HepG2 (cell line): ENCODE measurements around the gene FHL3. TPM values are rescaled to one million over a fixed set of nuclear protein-coding genes. Genes with fewer than 3 reads are reported as not detected.

ENCODE experiments used
- ATAC-seq: fragments of 200-7000 bp; cut with Tn5 transposase; 3 replicates; pipeline ENCODE4 v1.9.1; 2020; ENCODE audit warnings: mild to moderate bottlenecking, moderate library complexity
- BruUV-seq: library from RNA; stranded (reverse); fragments of 400-500 nt; replicated peaks from 2 replicates; lab custom pipeline; 2021; lab: Mats Ljungman, UMichigan
- CTCF ChIA-PET: fragments of 300-600 bp; formaldehyde crosslinking; extraction: SDS; loops from one replicate; lab custom pipeline; 2021; ENCODE audit warnings: low total read pairs, inconsistent platforms, low intra/inter-chr PET ratio; lab: Yijun Ruan, JAX
- POLR2A ChIA-PET: fragments of 350-600 bp; sonication (Branson Sonifier 250); formaldehyde crosslinking; loops from one replicate; lab custom pipeline; 2020; ENCODE audit warnings: antibody characterized with exemption, inconsistent platforms; lab: Yijun Ruan, JAX
- DNase-seq: peaks from one replicate; pipeline ENCODE4 v3.0.0-alpha.2; 2015; ENCODE audit warnings: low spot score
- FAIRE-seq: peaks from 3 replicates; lab custom pipeline; 2011; peaks lifted over from hg19 to GRCh38; lab: Jason Lieb, UNC
- H2AFZ ChIP-seq: one replicate; pipeline ENCODE4 v1.6.1; 2011; ENCODE audit warnings: low read length, inconsistent platforms
- H3K27ac ChIP-seq: fragments of 300-600 bp; 3 replicates; pipeline ENCODE4 v1.8.0; 2011; ENCODE audit warnings: mixed run types, mild to moderate bottlenecking, mixed read lengths, low read length, inconsistent platforms; ENCODE audit not compliant: insufficient read depth; ENCODE audit errors: extremely low read length
- H3K27me3 ChIP-seq, 2 experiments: fragments of 200-600 bp in 1 of 2; 2 replicates in 1 of 2; 3 replicates in 1 of 2; pipeline versions ENCODE4 v1.6.0 to v1.8.0; 2011; ENCODE audit warnings: low read length in 2 of 2, mild to moderate bottlenecking in 2 of 2, moderate library complexity in 2 of 2, inconsistent platforms in 1 of 2; ENCODE audit not compliant: insufficient read depth in 2 of 2, control insufficient read depth in 1 of 2
- H3K36me3 ChIP-seq, 2 experiments: fragments of 200-600 bp in 1 of 2; replicated peaks in 1 of 2; 2 replicates in 1 of 2; 3 replicates in 1 of 2; pipeline versions ENCODE4 v1.5.1 to v1.8.0; 2011; ENCODE audit warnings: low read length in 2 of 2, inconsistent platforms in 1 of 2; ENCODE audit not compliant: insufficient read depth in 2 of 2, control insufficient read depth in 1 of 2
- H3K4me1 ChIP-seq: 2 replicates; pipeline ENCODE4 v1.5.1; 2012; ENCODE audit warnings: low read length, inconsistent platforms; ENCODE audit not compliant: insufficient read depth
- H3K4me2 ChIP-seq: 2 replicates; pipeline ENCODE4 v1.6.0; 2011; ENCODE audit warnings: low read depth, low read length, inconsistent platforms
- H3K4me3 ChIP-seq, 3 experiments: fragments of 200-600 bp in 1 of 3; sonication (generic), shearing (Covaris generic) in 1 of 3; replicated peaks in 1 of 3; 2 replicates each; pipeline ENCODE4 v1.5.1; 2011 to 2016; ENCODE audit warnings: low read length in 3 of 3, inconsistent platforms in 2 of 3, low read depth in 2 of 3, mild to moderate bottlenecking in 2 of 3, control low read depth in 1 of 3, mixed read lengths in 1 of 3; ENCODE audit not compliant: insufficient read depth in 1 of 3
- H3K79me2 ChIP-seq: one replicate; pipeline ENCODE4 v1.6.1; 2011; ENCODE audit warnings: low read length, inconsistent platforms; ENCODE audit not compliant: insufficient read depth
- H3K9ac ChIP-seq: 2 replicates; pipeline ENCODE4 v1.6.0; 2011; ENCODE audit warnings: mild to moderate bottlenecking, low read depth, low read length, inconsistent platforms; ENCODE audit not compliant: insufficient read depth
- H3K9me3 ChIP-seq: 2 replicates; pipeline ENCODE4 v1.5.1; 2012; ENCODE audit warnings: mild to moderate bottlenecking, low read length
- H4K20me1 ChIP-seq: 2 replicates; pipeline ENCODE4 v1.6.0; 2011; ENCODE audit warnings: inconsistent platforms, mild to moderate bottlenecking, low read length, moderate library complexity; ENCODE audit not compliant: insufficient read depth
- ESRRA ChIP-seq: sonication (generic); formaldehyde crosslinking; IDR thresholded peaks from 2 replicates; pipeline ENCODE4 v1.5.1; 2020; ENCODE audit warnings: mild to moderate bottlenecking, low read depth, missing genetic modification reagents
- FOSL2 ChIP-seq: sonication (generic); formaldehyde crosslinking; IDR thresholded peaks from 2 replicates; pipeline ENCODE4 v1.4.0; 2020; ENCODE audit warnings: missing genetic modification reagents
- HNF4A ChIP-seq: sonication (generic); formaldehyde crosslinking; IDR thresholded peaks from 2 replicates; pipeline ENCODE4 v1.4.0; 2020; ENCODE audit warnings: missing genetic modification reagents
- NR2C2 ChIP-seq: sonication (generic); formaldehyde crosslinking; IDR thresholded peaks from 2 replicates; pipeline ENCODE4 v1.4.0; 2020; ENCODE audit warnings: missing genetic modification reagents, mild to moderate bottlenecking, moderate library complexity, borderline replicate concordance
- NR2F1 ChIP-seq, 2 experiments: fragments of 450-650 bp in 1 of 2; formaldehyde crosslinking in 1 of 2; IDR thresholded peaks; 2 replicates each; pipeline versions ENCODE4 v1.5.0 to v1.6.1; 2016 to 2020; ENCODE audit warnings: mild to moderate bottlenecking in 1 of 2, missing compliant biosample characterization in 1 of 2, missing genetic modification reagents in 1 of 2, moderate library complexity in 1 of 2
- NR2F2 ChIP-seq: IDR thresholded peaks from 2 replicates; pipeline ENCODE4 v1.6.1; 2012; ENCODE audit warnings: low read depth, inconsistent platforms, borderline replicate concordance
- NR2F6 ChIP-seq, 2 experiments: IDR thresholded peaks; 2 replicates each; pipeline ENCODE4 v1.6.1; 2016; ENCODE audit warnings: antibody characterized with exemption in 1 of 2, mild to moderate bottlenecking in 1 of 2
- PHF8 ChIP-seq: sonication (generic); formaldehyde crosslinking; IDR thresholded peaks from 2 replicates; pipeline ENCODE4 v1.5.0; 2020; ENCODE audit warnings: missing genetic modification reagents
- PRMT3 ChIP-seq: sonication (generic); formaldehyde crosslinking; IDR thresholded peaks from 2 replicates; pipeline ENCODE4 v1.8.1; 2022; ENCODE audit warnings: low read depth, mild to moderate bottlenecking, moderate library complexity, missing genetic modification reagents, borderline replicate concordance
- RARA ChIP-seq: IDR thresholded peaks from 2 replicates; pipeline ENCODE4 v1.6.1; 2016; ENCODE audit warnings: missing genetic modification reagents, missing compliant biosample characterization
- RXRA ChIP-seq: sonication (generic); formaldehyde crosslinking; IDR thresholded peaks from 2 replicates; pipeline ENCODE4 v1.5.1; 2020; ENCODE audit warnings: missing genetic modification reagents
- RXRB ChIP-seq: IDR thresholded peaks from 2 replicates; pipeline ENCODE4 v1.6.1; 2016; ENCODE audit warnings: borderline replicate concordance, missing genetic modification reagents, missing compliant biosample characterization
- SIN3A ChIP-seq: IDR thresholded peaks from 2 replicates; pipeline ENCODE4 v1.6.1; 2011; ENCODE audit warnings: low read depth, mild to moderate bottlenecking, control low read depth, low read length, borderline replicate concordance
- TBL1XR1 ChIP-seq: fragments of 150-350 bp; IDR thresholded peaks from 2 replicates; pipeline ENCODE4 v1.6.1; 2014; ENCODE audit warnings: borderline replicate concordance, low read length; ENCODE audit not compliant: partially characterized antibody
- ZBTB1 ChIP-seq: sonication (generic); formaldehyde crosslinking; IDR thresholded peaks from 2 replicates; pipeline ENCODE4 v1.4.0; 2020; ENCODE audit warnings: missing genetic modification reagents, borderline replicate concordance
- ZNF570 ChIP-seq: sonication (generic); formaldehyde crosslinking; IDR thresholded peaks from 2 replicates; pipeline ENCODE4 v1.4.0; 2020; ENCODE audit warnings: mild to moderate bottlenecking, missing genetic modification reagents, borderline replicate concordance
- ZNF781 ChIP-seq: sonication (generic); formaldehyde crosslinking; IDR thresholded peaks from 2 replicates; pipeline ENCODE4 v1.5.1; 2020; ENCODE audit warnings: borderline replicate concordance, mild to moderate bottlenecking, missing genetic modification reagents; ENCODE audit errors: not compliant biosample characterization
- WGBS: methylation state at CpG from one replicate; pipeline ENCODE4 v1.1.6; 2017; ENCODE audit warnings: low lambda C conversion rate; 5-methylcytosine and 5-hydroxymethylcytosine counted together
- in situ Hi-C: cut with HindIII; loops from 2 replicates; pipeline ENCODE4 v1.10.0; 2017; ENCODE audit warnings: low pct_unique_long_range_greater_than_20kb; ENCODE audit not compliant: extremely low pct_ligation_motif_present
- intact Hi-C: fragments of 100-400 bp; cut with micrococcal nuclease; formaldehyde crosslinking; loops from one replicate; pipeline ENCODE4 v1.10.0; 2022; ENCODE audit not compliant: unreplicated experiment
- polyA plus RNA-seq, 8 experiments: library from polyadenylated mRNA; depleted of rRNA in 3 of 8; stranded (reverse) in 7 of 8; unstranded in 1 of 8; fragments of >200 nt; fragmentation: Illumina TruSeq in 4 of 8; extraction: Trizol in 4 of 8; gene quantifications; 2 replicates each; pipeline versions ENCODE4 v1.2.1 to v1.2.3, GENCODE V29; 2011 to 2016; ENCODE audit warnings: low read depth in 4 of 8, missing spikeins in 1 of 8, mixed read lengths in 1 of 8; ENCODE audit not compliant: insufficient read depth in 1 of 8
- total RNA-seq, 5 experiments: library from RNA; depleted of rRNA; stranded (reverse); fragments of >200 nt; fragmentation: Illumina TruSeq; extraction: Trizol; gene quantifications; 2 replicates each; pipeline ENCODE4 v1.2.3, GENCODE V29; 2016; ENCODE audit warnings: low read depth in 1 of 5
- TF ChIP-seq, protein P1 (sequence below): sonication (generic); formaldehyde crosslinking; IDR thresholded peaks from 2 replicates; pipeline ENCODE4 v1.4.0; 2020; ENCODE audit warnings: missing genetic modification reagents, mild to moderate bottlenecking, borderline replicate concordance
- TF ChIP-seq, protein P2 (sequence below): IDR thresholded peaks from 2 replicates; pipeline ENCODE4 v1.6.1; 2016; ENCODE audit warnings: missing genetic modification reagents, missing compliant biosample characterization

The FHL3 gene
- total and polyA plus RNA-seq, 2 of the 13 experiments (the other 11 are each of a cell fraction or from before 2014, with no cell fraction given): 2.8 to 6.6 TPM

DNA sequence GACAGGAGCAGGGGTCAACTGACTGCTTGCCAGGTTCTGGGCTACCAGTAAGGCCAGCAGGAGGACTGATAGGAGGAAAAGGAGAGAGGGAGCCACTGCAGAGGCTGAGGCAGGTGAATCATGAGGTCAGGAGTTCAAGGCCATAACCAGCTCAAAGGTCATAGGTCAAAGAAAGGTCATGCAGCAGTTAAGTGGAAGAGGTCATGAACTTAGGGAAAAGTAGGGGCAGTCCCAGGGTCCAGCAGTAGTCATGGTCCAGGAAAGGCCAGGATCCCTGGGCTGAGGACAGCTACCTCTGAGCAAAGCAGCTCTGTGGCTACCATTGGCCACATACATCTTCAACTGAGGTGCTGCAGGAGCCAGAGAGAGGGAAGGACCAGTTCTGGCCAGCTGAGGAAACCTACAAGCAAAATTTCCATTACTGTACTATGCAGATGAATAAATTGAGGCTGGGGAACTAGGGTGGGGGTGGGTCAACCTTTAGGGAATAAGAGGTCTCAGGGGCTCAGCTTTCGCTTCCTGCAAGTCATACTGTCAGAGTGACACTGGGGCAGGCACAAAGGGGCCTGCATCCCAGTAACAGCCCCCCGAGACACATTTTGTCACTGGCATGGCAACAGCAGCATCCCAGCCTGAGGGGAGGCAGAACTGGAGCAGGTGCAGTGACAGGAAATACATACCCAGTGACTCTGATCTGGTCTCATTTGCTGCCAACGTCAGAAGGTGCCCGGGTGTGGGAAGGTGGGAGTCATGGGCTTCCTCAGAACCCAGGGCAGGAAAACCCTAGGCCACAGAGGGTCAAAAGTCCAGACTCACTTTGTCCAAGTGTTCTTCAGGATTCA lies 53.3 kb downstream of the FHL3 start:
- no TSS peak for BruUV-seq
- no peak overlapping the region for H3K27ac ChIP-seq
- H3K4me3 ChIP-seq: 0 out of 6 replicates have a peak overlapping the region, but pooled peaks of 1 of the 3 experiments have one; percentile 0
- no peak for DNase-seq
- H3K9ac ChIP-seq: no peak overlapping the region
- WGBS: 71% methylated on average over 3 of the region's 4 CpGs
- no peaks in the 10 kb centered on the region for H3K36me3 ChIP-seq
- no peaks in the 10 kb centered on the region for H3K27me3 ChIP-seq
- H3K79me2 ChIP-seq: no peaks in the 10 kb centered on the region
- H2AFZ ChIP-seq: no peak overlapping the region
- peak overlapping the region; percentile 51 for H3K4me2 ChIP-seq
- H3K9me3 ChIP-seq: no peaks in the 10 kb centered on the region
- ATAC-seq: no peak
- in situ Hi-C loops: no loop called here
- ChIA-PET POLR2A (interaction anchor here (3.5 kb wide), 1 partner anchor 12 kb away, joined by 13 read pairs; no protein-coding TSS in a partner anchor), CTCF (no interaction called here)
- TF ChIP-seq, protein P1, sequence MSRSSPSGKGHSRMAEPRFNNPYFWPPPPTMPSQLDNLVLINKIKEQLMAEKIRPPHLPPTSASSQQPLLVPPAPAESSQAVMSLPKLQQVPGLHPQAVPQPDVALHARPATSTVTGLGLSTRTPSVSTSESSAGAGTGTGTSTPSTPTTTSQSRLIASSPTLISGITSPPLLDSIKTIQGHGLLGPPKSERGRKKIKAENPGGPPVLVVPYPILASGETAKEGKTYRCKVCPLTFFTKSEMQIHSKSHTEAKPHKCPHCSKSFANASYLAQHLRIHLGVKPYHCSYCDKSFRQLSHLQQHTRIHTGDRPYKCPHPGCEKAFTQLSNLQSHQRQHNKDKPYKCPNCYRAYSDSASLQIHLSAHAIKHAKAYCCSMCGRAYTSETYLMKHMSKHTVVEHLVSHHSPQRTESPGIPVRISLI (CRISPR knock-in tag): no peak
- TF ChIP-seq TBL1XR1 (peak; percentile 23), ESRRA (CRISPR knock-in tag) (peak; percentile 56; the same call in 1 of the 2 replicates), RXRB (peak; percentile 30; the same call in 1 of the 2 replicates), NR2F2 (peak; percentile 64), SIN3A (no peak), NR2F6 (IDR thresholded peaks at IDR 0.05) (peak; percentile 89), NR2F6 (CRISPR knock-in tag; IDR thresholded peaks at IDR 0.05) (peak; percentile 85), NR2F1 (CRISPR knock-in tag; IDR thresholded peaks at IDR 0.05) (peak; percentile 59 to 92; a peak in 3 of 4 replicates), FOSL2 (CRISPR knock-in tag) (peak; percentile 61), RXRA (peak; percentile 65), ZNF781 (no peak), PHF8 (no peak), ZBTB1 (CRISPR knock-in tag) (no peak), HNF4A (CRISPR knock-in tag) (peak; percentile 65), NR2C2 (CRISPR knock-in tag) (peak; percentile 87), RARA (CRISPR knock-in tag) (peak; percentile 89), PRMT3 (no peak), ZNF570 (no peak)
- TF ChIP-seq, protein P2, sequence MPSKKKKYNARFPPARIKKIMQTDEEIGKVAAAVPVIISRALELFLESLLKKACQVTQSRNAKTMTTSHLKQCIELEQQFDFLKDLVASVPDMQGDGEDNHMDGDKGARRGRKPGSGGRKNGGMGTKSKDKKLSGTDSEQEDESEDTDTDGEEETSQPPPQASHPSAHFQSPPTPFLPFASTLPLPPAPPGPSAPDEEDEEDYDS: no peak
- no peaks in the 10 kb centered on the region for H4K20me1 ChIP-seq
- no peak for FAIRE-seq
- H3K4me1 ChIP-seq: peaks cover 70% of the 10 kb centered on the region
- intact Hi-C loops: no loop called here
